Suppressor macrophage (primary cell): ENCODE results near the gene ADD1.

Experiments
- DNase-seq, 4 experiments: peaks; one replicate each; pipeline ENCODE4 v3.0.0-alpha.2; 2020 to 2022

Gene ADD1

GRCh38 chr4:2820216-2820982, 23.2 kb upstream of the ADD1 start:
- no peak for DNase-seq

GRCh38 chr4:2822461-2823300, 21.0 kb upstream of the ADD1 start:
- DNase-seq, result no peak

- DNase-seq, result no peak
These were observed 20.4 kb upstream of the ADD1 start for GRCh38 chr4:2823301-2823670.

- DNase-seq, result peak in 3 of 4 experiments; percentile 50 to 66 (median 63)
These were observed 19.8 kb upstream of the ADD1 start for GRCh38 chr4:2823671-2824328.

- DNase-seq, result no peak
These were observed 19.3 kb upstream of the ADD1 start for GRCh38 chr4:2824329-2824835.

GRCh38 chr4:2824836-2825381, 18.7 kb upstream of the ADD1 start:
- DNase-seq, result no peak

GRCh38 chr4:2825740-2826139, 17.9 kb upstream of the ADD1 start:
- no peak for DNase-seq

- no peak for DNase-seq
These were observed 16.4 kb upstream of the ADD1 start for GRCh38 chr4:2827071-2827873.

GRCh38 chr4:2827874-2828751, 15.5 kb upstream of the ADD1 start:
- DNase-seq, result no peak

- no peak for DNase-seq
These were observed 14.9 kb upstream of the ADD1 start for GRCh38 chr4:2828758-2829181.

- no peak for DNase-seq
These were observed 14.2 kb upstream of the ADD1 start for GRCh38 chr4:2829321-2829932.

- no peak for DNase-seq
These were observed 13.7 kb upstream of the ADD1 start for GRCh38 chr4:2829933-2830451.

GRCh38 chr4:2830632-2831610, 12.7 kb upstream of the ADD1 start:
- no peak for DNase-seq

GRCh38 chr4:2831611-2832308, 11.9 kb upstream of the ADD1 start:
- no peak for DNase-seq

- no peak for DNase-seq
These were observed 11.2 kb upstream of the ADD1 start for GRCh38 chr4:2832309-2832980.

GRCh38 chr4:2832981-2833670, 10.5 kb upstream of the ADD1 start:
- no peak for DNase-seq

GRCh38 chr4:2833671-2834000, 10.0 kb upstream of the ADD1 start:
- no peak for DNase-seq
